ENCODE data around the gene NCOA5.

The NCOA5 gene

GRCh38 chr20:46076806-46077205 is 13.0 kb downstream of the NCOA5 start:
- TF ChIP-seq CTCF (IDR thresholded peaks at IDR 0.05; ENCODE audit: extremely low read depth, missing control alignments), result no peak
- DNase-seq (ENCODE audit: low spot score), result no peak

GRCh38 chr20:46074006-46074405 is 15.8 kb downstream of the NCOA5 start:
- DNase-seq (ENCODE audit: low spot score), result no peak
- no peak for TF ChIP-seq CTCF (IDR thresholded peaks at IDR 0.05; ENCODE audit: extremely low read depth, missing control alignments)

- no peak for DNase-seq (ENCODE audit: low spot score)
These were observed 16.3 kb downstream of the NCOA5 start for GRCh38 chr20:46073443-46073842.

GRCh38 chr20:46073024-46073423 is 16.7 kb downstream of the NCOA5 start:
- no peak for TF ChIP-seq CTCF (IDR thresholded peaks at IDR 0.05; ENCODE audit: extremely low read depth, missing control alignments)

More at GRCh38 chr20:46073443-46073842, 16.3 kb downstream of the NCOA5 start:
- no peak for TF ChIP-seq CTCF (IDR thresholded peaks at IDR 0.05; ENCODE audit: extremely low read depth, missing control alignments)

GRCh38 chr20:46071573-46071972 is 18.2 kb downstream of the NCOA5 start:
- no peak for TF ChIP-seq CTCF (IDR thresholded peaks at IDR 0.05; ENCODE audit: extremely low read depth, missing control alignments)

More at GRCh38 chr20:46073024-46073423, 16.7 kb downstream of the NCOA5 start:
- DNase-seq (ENCODE audit: low spot score), result no peak

GRCh38 chr20:46070215-46070900 is 19.4 kb downstream of the NCOA5 start:
- DNase-seq (ENCODE audit: low spot score), result no peak
- no peak for TF ChIP-seq CTCF (IDR thresholded peaks at IDR 0.05; ENCODE audit: extremely low read depth, missing control alignments)

More at GRCh38 chr20:46071573-46071972, 18.2 kb downstream of the NCOA5 start:
- DNase-seq (ENCODE audit: low spot score), result no peak

GRCh38 chr20:46065691-46066090 is 24.1 kb downstream of the NCOA5 start:
- no peak for DNase-seq (ENCODE audit: low spot score)
- no peak for TF ChIP-seq CTCF (IDR thresholded peaks at IDR 0.05; ENCODE audit: extremely low read depth, missing control alignments)
